Muscle layer of colon (tissue), 2 donors: ENCODE data around the gene RADIL.

Experiments
- H3K27ac ChIP-seq: one replicate; pipeline ENCODE4 v1.7.0; 2013; ENCODE audit warnings: low read depth, mild to moderate bottlenecking, low read length, moderate library complexity
- H3K27me3 ChIP-seq, 2 donors: one replicate each; pipeline ENCODE4 v1.7.0; 2013; ENCODE audit warnings: low read length in 2 of 2, mild to moderate bottlenecking in 2 of 2; ENCODE audit not compliant: insufficient read depth in 2 of 2, control insufficient read depth in 1 of 2
- H3K36me3 ChIP-seq: one replicate; pipeline ENCODE4 v1.7.0; 2013; ENCODE audit warnings: mild to moderate bottlenecking, low read length; ENCODE audit not compliant: insufficient read depth
- H3K4me1 ChIP-seq: one replicate; pipeline ENCODE4 v1.7.0; 2013; ENCODE audit warnings: mild to moderate bottlenecking, low read length; ENCODE audit not compliant: insufficient read depth
- H3K4me3 ChIP-seq, 2 donors: one replicate each; pipeline ENCODE4 v1.7.0; 2013; ENCODE audit warnings: low read length in 2 of 2, low read depth in 1 of 2, mild to moderate bottlenecking in 1 of 2, moderate library complexity in 1 of 2
- H3K9ac ChIP-seq: one replicate; pipeline ENCODE4 v1.7.0; 2013; ENCODE audit warnings: low read length
- H3K9me3 ChIP-seq: one replicate; pipeline ENCODE4 v1.7.0; 2013; ENCODE audit warnings: mild to moderate bottlenecking, low read length
- donor health status: abdominal sarcoma.
- donor health status: Adenocarcinoma of cecum.

RADIL gene

GRCh38 chr7:4762121-4763055 is 121.1 kb downstream of the RADIL start:
- no peaks in the 10 kb centered on the region for H3K27me3 ChIP-seq
- H3K27ac ChIP-seq = no peak overlapping the region
- H3K4me1 ChIP-seq = peaks cover 29% of the 10 kb centered on the region
- H3K36me3 ChIP-seq = peaks cover 57% of the 10 kb centered on the region
- H3K9ac ChIP-seq = no peak overlapping the region
- no peaks in the 10 kb centered on the region for H3K9me3 ChIP-seq
- H3K4me3 ChIP-seq = no peak overlapping the region

GRCh38 chr7:4760952-4761351 is 122.6 kb downstream of the RADIL start:
- H3K27me3 ChIP-seq = no peaks in the 10 kb centered on the region
- no peak overlapping the region for H3K27ac ChIP-seq
- peaks cover 22% of the 10 kb centered on the region for H3K4me1 ChIP-seq
- no peaks in the 10 kb centered on the region for H3K9me3 ChIP-seq
- H3K9ac ChIP-seq = no peak overlapping the region
- H3K4me3 ChIP-seq = no peak overlapping the region
- peaks cover 68% of the 10 kb centered on the region for H3K36me3 ChIP-seq

GRCh38 chr7:4759211-4759610 is 124.3 kb downstream of the RADIL start:
- H3K9ac ChIP-seq = no peak overlapping the region
- H3K4me3 ChIP-seq = no peak overlapping the region
- peaks cover 80% of the 10 kb centered on the region for H3K36me3 ChIP-seq
- H3K27me3 ChIP-seq = no peaks in the 10 kb centered on the region
- no peaks in the 10 kb centered on the region for H3K9me3 ChIP-seq
- no peak overlapping the region for H3K27ac ChIP-seq
- H3K4me1 ChIP-seq = peaks cover 6% of the 10 kb centered on the region

- Histone ChIP-seq H3K27ac (no peak overlapping the region), H3K4me1 (peaks cover 5% of the 10 kb centered on the region), H3K9ac (no peak overlapping the region), H3K36me3 (peaks cover 77% of the 10 kb centered on the region), H3K9me3 (no peaks in the 10 kb centered on the region), H3K27me3 (no peaks in the 10 kb centered on the region), H3K4me3 (no peak overlapping the region)
These were observed 124.7 kb downstream of the RADIL start for GRCh38 chr7:4758791-4759190.

GRCh38 chr7:4758111-4758510 is 125.4 kb downstream of the RADIL start:
- Histone ChIP-seq H3K4me3 (no peak overlapping the region), H3K9ac (no peak overlapping the region), H3K27me3 (no peaks in the 10 kb centered on the region), H3K9me3 (no peaks in the 10 kb centered on the region), H3K36me3 (peaks cover 70% of the 10 kb centered on the region), H3K4me1 (peaks cover 12% of the 10 kb centered on the region), H3K27ac (no peak overlapping the region)

- no peaks in the 10 kb centered on the region for H3K27me3 ChIP-seq
- no peak overlapping the region for H3K9ac ChIP-seq
- no peaks in the 10 kb centered on the region for H3K9me3 ChIP-seq
- H3K4me3 ChIP-seq = no peak overlapping the region
- H3K27ac ChIP-seq = no peak overlapping the region
- peaks cover 55% of the 10 kb centered on the region for H3K36me3 ChIP-seq
- peaks cover 14% of the 10 kb centered on the region for H3K4me1 ChIP-seq
These were observed 128.5 kb downstream of the RADIL start for GRCh38 chr7:4755045-4755444.

GRCh38 chr7:4754433-4755010 is 129.0 kb downstream of the RADIL start:
- Histone ChIP-seq H3K9ac (no peak overlapping the region), H3K36me3 (peaks cover 53% of the 10 kb centered on the region)

GRCh38 chr7:4753598-4754432 is 129.7 kb downstream of the RADIL start:
- H3K9ac ChIP-seq = no peak overlapping the region
- H3K36me3 ChIP-seq = peaks cover 57% of the 10 kb centered on the region
- peaks cover 14% of the 10 kb centered on the region for H3K4me1 ChIP-seq
- no peak overlapping the region for H3K4me3 ChIP-seq
- no peaks in the 10 kb centered on the region for H3K9me3 ChIP-seq
- H3K27me3 ChIP-seq = no peaks in the 10 kb centered on the region
- peak overlapping the region; percentile 36 for H3K27ac ChIP-seq

More at GRCh38 chr7:4754433-4755010, 129.0 kb downstream of the RADIL start:
- H3K9me3 ChIP-seq = no peaks in the 10 kb centered on the region
- no peak overlapping the region for H3K4me3 ChIP-seq
- no peak overlapping the region for H3K27ac ChIP-seq
- no peaks in the 10 kb centered on the region for H3K27me3 ChIP-seq
- H3K4me1 ChIP-seq = peaks cover 14% of the 10 kb centered on the region

- Histone ChIP-seq H3K4me1 (peaks cover 28% of the 10 kb centered on the region), H3K27ac (no peak overlapping the region), H3K9me3 (no peaks in the 10 kb centered on the region), H3K36me3 (peaks cover 41% of the 10 kb centered on the region), H3K9ac (no peak overlapping the region), H3K27me3 (no peaks in the 10 kb centered on the region), H3K4me3 (no peak overlapping the region)
These were observed 132.0 kb downstream of the RADIL start for GRCh38 chr7:4751398-4751947.

- Histone ChIP-seq H3K4me1 (peaks cover 39% of the 10 kb centered on the region), H3K9ac (no peak overlapping the region), H3K27me3 (no peaks in the 10 kb centered on the region), H3K9me3 (no peaks in the 10 kb centered on the region), H3K4me3 (no peak overlapping the region), H3K36me3 (peaks cover 26% of the 10 kb centered on the region), H3K27ac (no peak overlapping the region)
These were observed 133.7 kb downstream of the RADIL start for GRCh38 chr7:4749798-4750197.

GRCh38 chr7:4749363-4749762 is 134.2 kb downstream of the RADIL start:
- no peak overlapping the region for H3K9ac ChIP-seq
- no peak overlapping the region for H3K4me3 ChIP-seq
- H3K36me3 ChIP-seq = peaks cover 21% of the 10 kb centered on the region
- no peaks in the 10 kb centered on the region for H3K9me3 ChIP-seq
- no peak overlapping the region for H3K27ac ChIP-seq
- H3K27me3 ChIP-seq = no peaks in the 10 kb centered on the region
- H3K4me1 ChIP-seq = peaks cover 43% of the 10 kb centered on the region
